Ovary (tissue), 9 donors: ENCODE measurements around the gene PTTG1IP. TPM values are rescaled to one million over a fixed set of nuclear protein-coding genes. Genes with fewer than 3 reads are reported as not detected.

ENCODE experiments used
- DNase-seq, 5 donors: peaks; one replicate each; pipeline ENCODE4 v3.0.0-alpha.2; 2019 to 2020
- H3K27ac ChIP-seq, 2 donors: fragments of 200-600 bp; one replicate each; pipeline versions ENCODE4 v1.5.1 to v1.8.0; 2019 to 2022
- H3K27me3 ChIP-seq: fragments of 200-600 bp; one replicate; pipeline ENCODE4 v1.8.0; 2022
- H3K36me3 ChIP-seq: fragments of 200-600 bp; sonication (generic); one replicate; pipeline ENCODE4 v1.5.1; 2019
- H3K4me1 ChIP-seq: one replicate; pipeline ENCODE4 v1.8.1; 2013; ENCODE audit warnings: mild to moderate bottlenecking, moderate library complexity; ENCODE audit not compliant: insufficient read depth
- H3K4me3 ChIP-seq: fragments of 200-600 bp; sonication (generic); one replicate; pipeline ENCODE4 v1.5.1; 2017
- H3K9me3 ChIP-seq, 2 donors: fragments of 200-600 bp in 1 of 2; sonication (generic) in 1 of 2; one replicate each; pipeline versions ENCODE4 v1.5.1 to v1.8.1; 2013 to 2019; ENCODE audit warnings: mild to moderate bottlenecking in 1 of 2, moderate library complexity in 1 of 2
- CTCF ChIP-seq, 3 donors: fragments of 450-650 bp in 2 of 3; fragments of 200-600 bp in 1 of 3; IDR thresholded peaks; one replicate each; pipeline versions ENCODE4 v1.5.1 to v1.8.0; 2016 to 2022; ENCODE audit warnings: antibody characterized with exemption in 3 of 3, mild to moderate bottlenecking in 1 of 3
- EP300 ChIP-seq: sonication (generic); formaldehyde crosslinking; IDR thresholded peaks from one replicate; pipeline ENCODE4 v1.6.1; 2017; ENCODE audit warnings: antibody characterized with exemption
- POLR2A ChIP-seq: fragments of 450-650 bp; IDR thresholded peaks from one replicate; pipeline ENCODE4 v1.6.1; 2017; ENCODE audit warnings: antibody characterized with exemption, mild to moderate bottlenecking, moderate library complexity
- WGBS, 3 donors: extraction: QIAGEN DNeasy Blood & Tissue Kit in 1 of 3; methylation state at CpG; one replicate each; pipeline versions ENCODE4 v1.1.5 to v1.1.7; 2013 to 2017; 5-methylcytosine and 5-hydroxymethylcytosine counted together
- intact Hi-C, 4 donors: fragments of 100-400 bp; cut with DNase I; formaldehyde crosslinking; loops; one replicate each; pipeline versions ENCODE4 v1.11.0 to v1.15.1; 2022 to 2023
- polyA plus RNA-seq, 2 donors: library from polyadenylated mRNA; stranded (reverse); fragments of 200-250 nt in 1 of 2; fragments of 350-450 nt in 1 of 2; fragmentation: Illumina TruSeq in 1 of 2; extraction: RNeasy Lipid Tissue Mini Kit (QIAGEN cat#74804) in 1 of 2; gene quantifications; one replicate each; pipeline ENCODE4 v1.2.3, GENCODE V29; 2013 to 2014
- total RNA-seq, 7 donors: library from RNA; depleted of rRNA in 2 of 7; stranded (reverse); fragments of >200 nt in 2 of 7; fragmentation: NEBNext Ultra II Directional in 3 of 7; extraction: Animal tissue kit (Norgen Biotek cat#: 25700) in 3 of 7; gene quantifications; one replicate each; pipeline versions ENCODE4 v1.1.0 to v1.2.4, GENCODE V29; 2016 to 2023
- donor health status: DM: no; HTN: no; CAD: no; lungs with moderate emphysema.
- donor health status: DM: no; HTN: no; CAD: no.
- donor health status: Bipolar disorder and iron deficiency.
- donor health status: DM: yes; HTN: yes; CAD: no.
- donor health status: DM: no; HTN: no; CAD: no.
- donor health status: DM: yes; HTN: yes; CAD: no.

The PTTG1IP gene
- total and polyA plus RNA-seq, 9 donors: 133 to 420 (median 144) TPM

GRCh38 chr21:44847261-44848056, 26.0 kb downstream of the PTTG1IP start:
- peak in 2 of 5 donors; percentile 10 to 23 for DNase-seq
- no peak overlapping the region for H3K27ac ChIP-seq
- no peaks in the 10 kb centered on the region for H3K9me3 ChIP-seq
- no peak for TF ChIP-seq CTCF (IDR thresholded peaks at IDR 0.05)
- no peak for TF ChIP-seq POLR2A
- no peak for TF ChIP-seq EP300
- intact Hi-C loops: no loop called here
- peaks cover 3% of the 10 kb centered on the region for H3K4me1 ChIP-seq
- H3K36me3 ChIP-seq: no peaks in the 10 kb centered on the region
- no peaks in the 10 kb centered on the region for H3K27me3 ChIP-seq
- no peak overlapping the region for H3K4me3 ChIP-seq
- 72 to 79% (median 73%) methylated on average over 24 of the region's 24 CpGs for WGBS, 3 donors

- H3K36me3 ChIP-seq: no peaks in the 10 kb centered on the region
- H3K9me3 ChIP-seq: no peaks in the 10 kb centered on the region
- 24 to 30% (median 28%) methylated on average over 26 to 27 of the region's 27 CpGs for WGBS, 3 donors
- no peaks in the 10 kb centered on the region for H3K27me3 ChIP-seq
- intact Hi-C loops: no loop called here
- DNase-seq: peak in 2 of 5 donors; percentile 20 to 54
- TF ChIP-seq POLR2A (no peak), CTCF (IDR thresholded peaks at IDR 0.05) (no peak), EP300 (no peak)
- no peak overlapping the region for H3K27ac ChIP-seq
- no peak overlapping the region for H3K4me3 ChIP-seq
- H3K4me1 ChIP-seq: peaks cover 3% of the 10 kb centered on the region
These were observed 26.8 kb downstream of the PTTG1IP start for GRCh38 chr21:44846485-44847260.

- H3K9me3 ChIP-seq: no peaks in the 10 kb centered on the region
- no peak overlapping the region for H3K4me3 ChIP-seq
- no peak overlapping the region for H3K27ac ChIP-seq
- no peak for DNase-seq
- WGBS, 3 donors: 3 to 6% (median 5%) methylated on average over 1 of the region's 1 CpG
- H3K4me1 ChIP-seq: peaks cover 3% of the 10 kb centered on the region
- no peaks in the 10 kb centered on the region for H3K27me3 ChIP-seq
- TF ChIP-seq CTCF (IDR thresholded peaks at IDR 0.05): no peak
- no peak for TF ChIP-seq EP300
- TF ChIP-seq POLR2A: no peak
- no peaks in the 10 kb centered on the region for H3K36me3 ChIP-seq
- intact Hi-C loops: no loop called here
These were observed 27.3 kb downstream of the PTTG1IP start for GRCh38 chr21:44846224-44846484.

GRCh38 chr21:44845418-44846223, 27.9 kb downstream of the PTTG1IP start:
- intact Hi-C loops: no loop called here
- peak in 2 of 5 donors; percentile 29 to 60 for DNase-seq
- H3K27me3 ChIP-seq: no peaks in the 10 kb centered on the region
- 4 to 7% (median 4%) methylated on average over 24 to 34 of the region's 34 CpGs for WGBS, 3 donors
- TF ChIP-seq CTCF (IDR thresholded peaks at IDR 0.05) (no peak), POLR2A (no peak), EP300 (no peak)
- H3K36me3 ChIP-seq: no peaks in the 10 kb centered on the region
- H3K4me3 ChIP-seq: peak overlapping the region; percentile 15
- peaks cover 3% of the 10 kb centered on the region for H3K4me1 ChIP-seq
- no peak overlapping the region for H3K27ac ChIP-seq
- no peaks in the 10 kb centered on the region for H3K9me3 ChIP-seq
